Cardiac fibroblast (primary cell): ENCODE data around the gene STAMBPL1.

Experiments used
- DNase-seq, 2 donors: peaks; one replicate each; pipeline versions ENCODE4 v3.0.0 to v3.0.0-alpha.2; 2010; ENCODE audit warnings: low read depth in 2 of 2
- H3K4me3 ChIP-seq, 2 donors: replicated peaks in 1 of 2; 1 replicate in 1 of 2; 2 replicates in 1 of 2; pipeline ENCODE4 v1.5.1; 2011; ENCODE audit warnings: low read depth in 2 of 2, low read length in 2 of 2, mild to moderate bottlenecking in 2 of 2, moderate library complexity in 1 of 2
- CTCF ChIP-seq: IDR thresholded peaks from one replicate; pipeline ENCODE4 v1.5.1; 2011; ENCODE audit warnings: low read depth, mild to moderate bottlenecking, low read length, inconsistent platforms

Gene STAMBPL1

GRCh38 chr10:88870089-88870488 lies 10.0 kb upstream of the STAMBPL1 start:
- no peak for DNase-seq
- no peak overlapping the region for H3K4me3 ChIP-seq
- no peak for TF ChIP-seq CTCF

GRCh38 chr10:88873757-88874156 lies 6.3 kb upstream of the STAMBPL1 start:
- TF ChIP-seq CTCF: no peak
- H3K4me3 ChIP-seq: no peak overlapping the region
- DNase-seq: no peak

GRCh38 chr10:88874281-88874680 lies 5.8 kb upstream of the STAMBPL1 start:
- DNase-seq: peak; percentile 51 to 52

GRCh38 chr10:88875081-88875480 lies 5.0 kb upstream of the STAMBPL1 start:
- TF ChIP-seq CTCF: no peak
- no peak overlapping the region for H3K4me3 ChIP-seq
- DNase-seq: no peak

More at GRCh38 chr10:88874281-88874680, 5.8 kb upstream of the STAMBPL1 start:
- H3K4me3 ChIP-seq: no peak overlapping the region
- no peak for TF ChIP-seq CTCF

GRCh38 chr10:88877298-88877697 lies 2.7 kb upstream of the STAMBPL1 start:
- no peak for DNase-seq
- no peak for TF ChIP-seq CTCF

GRCh38 chr10:88880282-88881076 lies 434 bp downstream of the STAMBPL1 start:
- peak; percentile 85 to 91 for DNase-seq
- peak overlapping the region; percentile 82 to 90 for H3K4me3 ChIP-seq
- peak; percentile 27 for TF ChIP-seq CTCF

More at GRCh38 chr10:88877298-88877697, 2.7 kb upstream of the STAMBPL1 start:
- no peak overlapping the region for H3K4me3 ChIP-seq

- DNase-seq: peak in 1 of 2 donors; percentile 35
- no peak for TF ChIP-seq CTCF
- peak overlapping the region; percentile 82 to 90 for H3K4me3 ChIP-seq
Measured at GRCh38 chr10:88881320-88881719, 1.3 kb downstream of the STAMBPL1 start.
